OCI-LY1 (cell line): ENCODE data around the gene XPO4.

ENCODE experiments used
- EZH2 ChIP-seq: fragments of 200-600 bp; sonication (generic), shearing (Covaris generic); IDR thresholded peaks from 2 replicates; pipeline ENCODE4 v1.8.0; 2017; ENCODE audit warnings: borderline replicate concordance, mixed run types, mild to moderate bottlenecking, antibody characterized with exemption, low read length, moderate library complexity, mixed read lengths
- TF ChIP-seq, protein P1 (sequence below): fragments of 200-600 bp; sonication (generic), shearing (Covaris generic); IDR thresholded peaks from 2 replicates; pipeline ENCODE4 v1.5.1; 2017; ENCODE audit warnings: mild to moderate bottlenecking, antibody characterized with exemption, low read length, moderate library complexity, mixed read lengths

DNA sequence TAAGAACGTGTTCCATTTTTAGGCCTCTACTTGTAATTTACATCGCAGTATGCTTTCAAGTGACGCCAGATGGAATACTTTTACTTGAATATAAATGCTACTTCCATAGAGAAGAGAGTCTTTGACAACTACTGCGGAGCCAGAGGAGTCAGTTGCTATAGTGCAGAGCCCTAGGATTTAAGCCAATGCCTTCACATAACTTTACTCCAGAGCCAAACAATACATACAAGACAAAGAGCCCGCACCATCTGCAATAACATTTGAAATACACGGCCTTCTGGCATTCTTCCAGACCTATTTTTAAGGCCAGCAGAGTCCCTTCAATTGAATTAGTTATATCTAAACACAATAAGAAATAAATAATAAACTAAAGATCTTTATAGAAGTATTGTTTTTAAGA, 59.4 kb downstream of the XPO4 start:
- TF ChIP-seq, protein P1, sequence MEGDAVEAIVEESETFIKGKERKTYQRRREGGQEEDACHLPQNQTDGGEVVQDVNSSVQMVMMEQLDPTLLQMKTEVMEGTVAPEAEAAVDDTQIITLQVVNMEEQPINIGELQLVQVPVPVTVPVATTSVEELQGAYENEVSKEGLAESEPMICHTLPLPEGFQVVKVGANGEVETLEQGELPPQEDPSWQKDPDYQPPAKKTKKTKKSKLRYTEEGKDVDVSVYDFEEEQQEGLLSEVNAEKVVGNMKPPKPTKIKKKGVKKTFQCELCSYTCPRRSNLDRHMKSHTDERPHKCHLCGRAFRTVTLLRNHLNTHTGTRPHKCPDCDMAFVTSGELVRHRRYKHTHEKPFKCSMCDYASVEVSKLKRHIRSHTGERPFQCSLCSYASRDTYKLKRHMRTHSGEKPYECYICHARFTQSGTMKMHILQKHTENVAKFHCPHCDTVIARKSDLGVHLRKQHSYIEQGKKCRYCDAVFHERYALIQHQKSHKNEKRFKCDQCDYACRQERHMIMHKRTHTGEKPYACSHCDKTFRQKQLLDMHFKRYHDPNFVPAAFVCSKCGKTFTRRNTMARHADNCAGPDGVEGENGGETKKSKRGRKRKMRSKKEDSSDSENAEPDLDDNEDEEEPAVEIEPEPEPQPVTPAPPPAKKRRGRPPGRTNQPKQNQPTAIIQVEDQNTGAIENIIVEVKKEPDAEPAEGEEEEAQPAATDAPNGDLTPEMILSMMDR = no peak
- no peak for TF ChIP-seq EZH2
